ENCODE measurements around the gene ICE2.

The ICE2 gene

GRCh38 chr15:60394689-60395097, 84.2 kb downstream of the ICE2 start:
- no peak for DNase-seq (ENCODE audit: low read depth in 1 of 2, low spot score in 1 of 2)
- peaks cover 15% of the 10 kb centered on the region for H3K27me3 ChIP-seq (ENCODE audit: insufficient read depth, poor library complexity, severe bottlenecking)

GRCh38 chr15:60392986-60393790, 85.8 kb downstream of the ICE2 start:
- TF ChIP-seq POLR2AphosphoS5 (IDR thresholded peaks at IDR 0.05; ENCODE audit: low read depth), result no peak
- TF ChIP-seq SPI1 (IDR thresholded peaks at IDR 0.05; ENCODE audit: borderline replicate concordance, low read depth), result no peak
- no peak for TF ChIP-seq CTCF (IDR thresholded peaks at IDR 0.05; ENCODE audit: insufficient read depth, low read length)
- no peak for TF ChIP-seq GABPA (IDR thresholded peaks at IDR 0.05; ENCODE audit: low read depth)
- TF ChIP-seq REST (IDR thresholded peaks at IDR 0.05; ENCODE audit: insufficient replicate concordance, low read depth), result no peak
- Histone ChIP-seq H3K27ac (replicated peaks) (no peak overlapping the region), H3K4me3 (replicated peaks; ENCODE audit: insufficient read depth, low read length) (no peak overlapping the region), H3K27me3 (ENCODE audit: insufficient read depth, poor library complexity, severe bottlenecking) (peaks cover 13% of the 10 kb centered on the region)
- DNase-seq (ENCODE audit: low read depth in 1 of 2, low spot score in 1 of 2), result no peak

More at GRCh38 chr15:60394689-60395097, 84.2 kb downstream of the ICE2 start:
- H3K27ac ChIP-seq (replicated peaks), result no peak overlapping the region
- H3K4me3 ChIP-seq (replicated peaks; ENCODE audit: insufficient read depth, low read length), result no peak overlapping the region
- TF ChIP-seq POLR2AphosphoS5 (IDR thresholded peaks at IDR 0.05; ENCODE audit: low read depth), result no peak
- no peak for TF ChIP-seq SPI1 (IDR thresholded peaks at IDR 0.05; ENCODE audit: borderline replicate concordance, low read depth)
- no peak for TF ChIP-seq REST (IDR thresholded peaks at IDR 0.05; ENCODE audit: insufficient replicate concordance, low read depth)
- TF ChIP-seq GABPA (IDR thresholded peaks at IDR 0.05; ENCODE audit: low read depth), result no peak
- TF ChIP-seq CTCF (IDR thresholded peaks at IDR 0.05; ENCODE audit: insufficient read depth, low read length), result no peak

- Histone ChIP-seq H3K27me3 (ENCODE audit: insufficient read depth, poor library complexity, severe bottlenecking) (peaks cover 11% of the 10 kb centered on the region), H3K27ac (replicated peaks) (no peak overlapping the region), H3K4me3 (replicated peaks; ENCODE audit: insufficient read depth, low read length) (no peak overlapping the region)
- TF ChIP-seq GABPA (IDR thresholded peaks at IDR 0.05; ENCODE audit: low read depth), result no peak
- no peak for DNase-seq (ENCODE audit: low read depth in 1 of 2, low spot score in 1 of 2)
Observed at GRCh38 chr15:60392601-60392985, 86.3 kb downstream of the ICE2 start.

GRCh38 chr15:60391722-60392315, 87.1 kb downstream of the ICE2 start:
- no peak for TF ChIP-seq CTCF (IDR thresholded peaks at IDR 0.05; ENCODE audit: insufficient read depth, low read length)
- no peak for TF ChIP-seq POLR2AphosphoS5 (IDR thresholded peaks at IDR 0.05; ENCODE audit: low read depth)
- no peak for TF ChIP-seq GABPA (IDR thresholded peaks at IDR 0.05; ENCODE audit: low read depth)
- H3K4me3 ChIP-seq (replicated peaks; ENCODE audit: insufficient read depth, low read length), result no peak overlapping the region
- H3K27me3 ChIP-seq (ENCODE audit: insufficient read depth, poor library complexity, severe bottlenecking), result peaks cover 4% of the 10 kb centered on the region
- DNase-seq (ENCODE audit: low read depth in 1 of 2, low spot score in 1 of 2), result no peak
- H3K27ac ChIP-seq (replicated peaks), result no peak overlapping the region

Measured in HL-60 (cell line).